Ramos (cell line): ENCODE data around the gene GUCD1.
"Not testable (repeated sequence)": the region's sequence is repeated elsewhere in the genome, so short reads cannot be mapped to it uniquely, and the experiment has no call there.

Experiments
- in situ Hi-C: fragments of 300-500 bp; cut with MboI; formaldehyde crosslinking; loops from one replicate; pipeline ENCODE4 v1.14.3; 2022; ENCODE audit warnings: low sequenced_read_pairs; ENCODE audit not compliant: unreplicated experiment

Gene GUCD1

GRCh38 chr22:24567668-24568067, 12.7 kb upstream of the GUCD1 start:
- in situ Hi-C loops: no loop called here

GRCh38 chr22:24566899-24567511, 12.1 kb upstream of the GUCD1 start:
- in situ Hi-C loops: no loop called here

- in situ Hi-C loops: no loop called here
Measured at GRCh38 chr22:24565077-24565476, 10.1 kb upstream of the GUCD1 start.

- in situ Hi-C loops: no loop called here
Measured at GRCh38 chr22:24564376-24565058, 9.6 kb upstream of the GUCD1 start.

GRCh38 chr22:24563246-24563645, 8.3 kb upstream of the GUCD1 start:
- in situ Hi-C loops: no loop called here

GRCh38 chr22:24559471-24559870, 4.5 kb upstream of the GUCD1 start:
- in situ Hi-C loops: no loop called here

- in situ Hi-C loops: no loop called here
Measured at GRCh38 chr22:24555165-24556039, 464 bp upstream of the GUCD1 start, which contains the start of gene SNRPD3. TSS of gene SNRPD3 (plus strand) at chr22:24555999. CDS start at chr22:24557675, 1,676 bp downstream.

GRCh38 chr22:24553597-24554312, 1.2 kb downstream of the GUCD1 start:
- in situ Hi-C loops: no loop called here

GRCh38 chr22:24552503-24553286, 2.2 kb downstream of the GUCD1 start:
- in situ Hi-C loops: not testable (repeated sequence)

- in situ Hi-C loops: no loop called here
Measured at GRCh38 chr22:24550902-24551435, 4.0 kb downstream of the GUCD1 start.

- in situ Hi-C loops: no loop called here
Measured at GRCh38 chr22:24550028-24550901, 4.7 kb downstream of the GUCD1 start.

GRCh38 chr22:24548812-24549211, 6.1 kb downstream of the GUCD1 start:
- in situ Hi-C loops: no loop called here

GRCh38 chr22:24543679-24544243, 11.2 kb downstream of the GUCD1 start:
- in situ Hi-C loops: no loop called here

GRCh38 chr22:24543185-24543601, 11.7 kb downstream of the GUCD1 start:
- in situ Hi-C loops: no loop called here

GRCh38 chr22:24542641-24543040, 12.3 kb downstream of the GUCD1 start:
- in situ Hi-C loops: no loop called here

GRCh38 chr22:24541681-24542515, 13.0 kb downstream of the GUCD1 start:
- in situ Hi-C loops: no loop called here

GRCh38 chr22:24540470-24540869, 14.5 kb downstream of the GUCD1 start:
- in situ Hi-C loops: no loop called here
